ENCODE measurements around the gene RFTN1. TPM values are rescaled to one million over a fixed set of nuclear protein-coding genes. Genes with fewer than 3 reads are reported as not detected.

RFTN1 gene
- polyA plus RNA-seq, 3 donors, result 17.4 to 28.0 (median 27.2) TPM

DNA sequence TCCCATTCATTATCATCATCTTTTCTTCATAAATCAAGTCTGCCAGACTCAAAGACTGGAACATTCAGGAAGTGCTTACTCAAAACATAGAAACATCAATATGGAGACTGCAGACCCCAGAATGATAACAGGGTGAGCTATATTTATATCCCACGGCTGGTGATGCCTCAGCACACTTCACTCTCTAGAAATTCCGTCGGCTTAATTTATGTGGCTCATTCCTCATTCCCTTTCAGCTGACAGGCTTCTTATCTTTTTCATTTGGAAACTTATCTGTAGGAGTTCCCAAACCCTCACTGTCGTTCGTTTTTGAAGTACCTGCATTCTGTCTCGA lies 45.5 kb downstream of the RFTN1 start:
- Histone ChIP-seq H3K27me3 (ENCODE audit: control insufficient read depth in 2 of 2, insufficient read depth in 2 of 2, low read length in 2 of 2) (no peaks in the 10 kb centered on the region), H3K79me2 (ENCODE audit: insufficient read depth, low read length) (no peaks in the 10 kb centered on the region), H2AFZ (ENCODE audit: insufficient read depth, low read depth, low read length, poor library complexity, severe bottlenecking) (no peak overlapping the region), H3K4me3 (replicated peaks in 1 of 3; ENCODE audit: low read depth in 2 of 3, low read length in 3 of 3) (no peak overlapping the region), H3K9ac (ENCODE audit: insufficient read depth, low read length, poor library complexity, severe bottlenecking) (no peak overlapping the region), H3K9me3 (replicated peaks in 1 of 2; ENCODE audit: control insufficient read depth in 1 of 2, insufficient read depth in 1 of 2, low read length in 2 of 2) (peaks cover 3 to 5% of the 10 kb centered on the region in 2 donors), H3K4me1 (ENCODE audit: control insufficient read depth in 1 of 2, insufficient read depth in 2 of 2, low read length in 2 of 2) (peaks cover 9 to 10% of the 10 kb centered on the region in 2 donors), H3K36me3 (replicated peaks in 1 of 2; ENCODE audit: control insufficient read depth in 1 of 2, insufficient read depth in 2 of 2, low read length in 2 of 2) (peaks cover 9 to 28% of the 10 kb centered on the region in 2 donors), H3K4me2 (replicated peaks; ENCODE audit: extremely low read depth, low read length, poor library complexity, severe bottlenecking) (peak overlapping the region; percentile 14), H3K27ac (ENCODE audit: low read depth in 1 of 2, low read length in 2 of 2) (peak overlapping the region in 1 of 2 donors; percentile 27), H4K20me1 (ENCODE audit: insufficient read depth, low read length) (peaks cover 6% of the 10 kb centered on the region)
- TF ChIP-seq CTCF (IDR thresholded peaks at IDR 0.05), result no peak
- H3K4me3 Mint-ChIP-seq, result peak overlapping the region in 1 of 2 donors; percentile 77
- 25% methylated on average over 6 of the region's 6 CpGs for WGBS (ENCODE audit: insufficient coverage)
- peaks cover 2 to 10% (median 3%) of the 10 kb centered on the region in 7 donors for H3K9me3 Mint-ChIP-seq
- intact Hi-C loops (cut with micrococcal nuclease), result no loop called here
- H3K27me3 Mint-ChIP-seq (ENCODE audit: low read depth in 3 of 3), result peaks cover 0 to 5% (median 3%) of the 10 kb centered on the region in 3 donors
- no peak for DNase-seq
- peaks cover 36% of the 10 kb centered on the region for H3K4me1 Mint-ChIP-seq
- H3K27ac Mint-ChIP-seq, result peak overlapping the region in 3 of 7 donors; percentile 10 to 48 (median 22)
- H3K36me3 Mint-ChIP-seq, result peaks cover 40 to 48% of the 10 kb centered on the region in 2 donors

DNA sequence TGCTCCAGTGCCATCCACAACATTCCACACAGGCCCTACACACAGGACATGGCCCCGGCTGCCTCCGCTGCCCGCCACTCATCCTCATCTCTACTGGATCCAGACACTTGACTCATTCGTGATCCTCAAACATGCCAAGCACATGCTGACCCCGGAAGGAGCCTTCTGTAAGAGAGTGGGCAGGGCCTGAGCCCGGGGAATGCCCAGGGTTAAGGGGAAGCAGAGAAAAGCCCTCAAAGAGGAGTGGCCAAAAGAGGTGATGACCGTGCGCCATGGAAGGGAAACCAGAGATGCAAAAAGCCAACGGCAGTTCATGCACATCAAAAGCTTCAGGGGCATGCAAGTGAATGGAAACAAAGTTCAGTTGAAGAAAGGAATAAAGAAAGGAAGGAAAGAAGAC lies 46.1 kb downstream of the RFTN1 start:
- 79% methylated on average over 5 of the region's 9 CpGs for WGBS (ENCODE audit: insufficient coverage)
- H3K4me3 Mint-ChIP-seq, result peak overlapping the region; percentile 60 to 77
- peaks cover 9 to 10% of the 10 kb centered on the region in 2 donors for H3K4me1 ChIP-seq (ENCODE audit: control insufficient read depth in 1 of 2, insufficient read depth in 2 of 2, low read length in 2 of 2)
- no peak for TF ChIP-seq CTCF (IDR thresholded peaks at IDR 0.05)
- peaks cover 42% of the 10 kb centered on the region for H3K4me1 Mint-ChIP-seq
- intact Hi-C loops (cut with micrococcal nuclease), result no loop called here
- peaks cover 0 to 5% (median 3%) of the 10 kb centered on the region in 3 donors for H3K27me3 Mint-ChIP-seq (ENCODE audit: low read depth in 3 of 3)
- H3K79me2 ChIP-seq (ENCODE audit: insufficient read depth, low read length), result no peaks in the 10 kb centered on the region
- no peak overlapping the region for H2AFZ ChIP-seq (ENCODE audit: insufficient read depth, low read depth, low read length, poor library complexity, severe bottlenecking)
- H3K36me3 Mint-ChIP-seq, result peaks cover 36 to 44% of the 10 kb centered on the region in 2 donors
- H3K36me3 ChIP-seq (replicated peaks in 1 of 2; ENCODE audit: control insufficient read depth in 1 of 2, insufficient read depth in 2 of 2, low read length in 2 of 2), result peaks cover 7 to 22% of the 10 kb centered on the region in 2 donors
- H3K27ac ChIP-seq (ENCODE audit: low read depth in 1 of 2, low read length in 2 of 2), result peak overlapping the region in 1 of 2 donors; percentile 27
- H3K27me3 ChIP-seq (ENCODE audit: control insufficient read depth in 2 of 2, insufficient read depth in 2 of 2, low read length in 2 of 2), result no peaks in the 10 kb centered on the region
- peak overlapping the region in 6 of 7 donors; percentile 3 to 66 (median 17) for H3K27ac Mint-ChIP-seq
- H3K9me3 ChIP-seq (replicated peaks in 1 of 2; ENCODE audit: control insufficient read depth in 1 of 2, insufficient read depth in 1 of 2, low read length in 2 of 2), result peaks cover 3 to 5% of the 10 kb centered on the region in 2 donors
- no peak overlapping the region for H3K9ac ChIP-seq (ENCODE audit: insufficient read depth, low read length, poor library complexity, severe bottlenecking)
- H3K4me2 ChIP-seq (replicated peaks; ENCODE audit: extremely low read depth, low read length, poor library complexity, severe bottlenecking), result peak overlapping the region; percentile 14
- DNase-seq, result peak; percentile 26 to 75 (median 50)
- peaks cover 2 to 10% (median 3%) of the 10 kb centered on the region in 7 donors for H3K9me3 Mint-ChIP-seq
- H4K20me1 ChIP-seq (ENCODE audit: insufficient read depth, low read length), result peaks cover 6% of the 10 kb centered on the region
- no peak overlapping the region for H3K4me3 ChIP-seq (replicated peaks in 1 of 3; ENCODE audit: low read depth in 2 of 3, low read length in 3 of 3)
